ENCODE data around the gene SLC41A1.

The SLC41A1 gene

GRCh38 chr1:205852969-205853368 lies 40.0 kb upstream of the SLC41A1 start:
- Histone ChIP-seq H3K79me1 (ENCODE audit: low read length) (no peaks in the 10 kb centered on the region), H4K5ac (ENCODE audit: low read length) (no peak overlapping the region), H3K4ac (ENCODE audit: low read depth, low read length) (no peak overlapping the region)

DNA sequence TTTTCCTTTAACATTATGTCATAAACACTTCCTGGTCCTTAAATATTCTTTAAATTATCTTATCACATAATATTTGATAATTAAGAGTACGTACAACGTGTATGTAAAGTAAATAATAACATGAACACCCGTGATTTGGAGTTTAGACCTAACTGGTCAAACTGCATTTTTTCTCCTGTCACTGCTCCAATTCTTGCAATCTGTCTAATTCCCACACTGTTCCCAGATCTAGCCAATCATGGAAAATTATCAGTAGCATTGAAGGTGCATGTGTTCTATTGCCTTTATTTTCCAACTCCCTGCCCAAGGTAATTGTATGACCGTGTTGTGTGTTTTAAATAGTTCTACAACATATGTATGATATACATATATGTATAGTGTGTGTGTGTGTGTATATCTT lies 39.0 kb upstream of the SLC41A1 start:
- no peak for DNase-seq
- Histone ChIP-seq H3K79me1 (ENCODE audit: low read length) (no peaks in the 10 kb centered on the region), H2BK5ac (ENCODE audit: low read length) (no peak overlapping the region), H3K23ac (ENCODE audit: low read length) (no peak overlapping the region), H2BK15ac (replicated peaks; ENCODE audit: low read depth) (no peak overlapping the region), H3K56ac (ENCODE audit: low read length) (no peak overlapping the region), H2AK5ac (ENCODE audit: low read length) (no peak overlapping the region), H3K4ac (ENCODE audit: low read depth, low read length) (no peak overlapping the region), H4K5ac (ENCODE audit: low read length) (no peak overlapping the region), H3K4me2 (ENCODE audit: low read length) (no peak overlapping the region), H3K9ac (ENCODE audit: low read length) (no peak overlapping the region), H3K4me3 (ENCODE audit: low read length) (no peak overlapping the region), H3K18ac (ENCODE audit: low read length) (no peak overlapping the region), H3K4me1 (ENCODE audit: control insufficient read depth, low read depth, low read length) (no peaks in the 10 kb centered on the region), H3K36me3 (ENCODE audit: control insufficient read depth, insufficient read depth, low read length) (no peaks in the 10 kb centered on the region), H3K79me2 (ENCODE audit: control insufficient read depth, insufficient read depth, low read length) (no peaks in the 10 kb centered on the region), H2BK120ac (ENCODE audit: low read depth, low read length) (no peak overlapping the region), H4K8ac (ENCODE audit: low read depth, low read length) (no peak overlapping the region), H3K27me3 (ENCODE audit: insufficient read depth, low read length, poor library complexity) (no peaks in the 10 kb centered on the region), H3K27ac (ENCODE audit: low read depth, low read length) (no peak overlapping the region)
- no CpG with 5 or more reads among the region's 4 CpGs for WGBS (ENCODE audit: extremely low coverage, insufficient coverage, low lambda C conversion rate)

More at GRCh38 chr1:205852969-205853368, 40.0 kb upstream of the SLC41A1 start:
- no peak overlapping the region for H3K27ac ChIP-seq (ENCODE audit: low read depth, low read length)
- H3K36me3 ChIP-seq (ENCODE audit: control insufficient read depth, insufficient read depth, low read length): no peaks in the 10 kb centered on the region
- no peak overlapping the region for H3K23ac ChIP-seq (ENCODE audit: low read length)
- H3K56ac ChIP-seq (ENCODE audit: low read length): no peak overlapping the region
- H2BK15ac ChIP-seq (replicated peaks; ENCODE audit: low read depth): no peak overlapping the region
- no peak overlapping the region for H2BK120ac ChIP-seq (ENCODE audit: low read depth, low read length)
- no peak overlapping the region for H3K4me3 ChIP-seq (ENCODE audit: low read length)
- no peaks in the 10 kb centered on the region for H3K27me3 ChIP-seq (ENCODE audit: insufficient read depth, low read length, poor library complexity)
- no peak overlapping the region for H4K8ac ChIP-seq (ENCODE audit: low read depth, low read length)
- no peak overlapping the region for H3K4me2 ChIP-seq (ENCODE audit: low read length)
- DNase-seq: no peak
- no peak overlapping the region for H2AK5ac ChIP-seq (ENCODE audit: low read length)
- H3K18ac ChIP-seq (ENCODE audit: low read length): no peak overlapping the region
- no peaks in the 10 kb centered on the region for H3K4me1 ChIP-seq (ENCODE audit: control insufficient read depth, low read depth, low read length)
- no peak overlapping the region for H3K9ac ChIP-seq (ENCODE audit: low read length)
- no peak overlapping the region for H2BK5ac ChIP-seq (ENCODE audit: low read length)
- no peaks in the 10 kb centered on the region for H3K79me2 ChIP-seq (ENCODE audit: control insufficient read depth, insufficient read depth, low read length)

DNA sequence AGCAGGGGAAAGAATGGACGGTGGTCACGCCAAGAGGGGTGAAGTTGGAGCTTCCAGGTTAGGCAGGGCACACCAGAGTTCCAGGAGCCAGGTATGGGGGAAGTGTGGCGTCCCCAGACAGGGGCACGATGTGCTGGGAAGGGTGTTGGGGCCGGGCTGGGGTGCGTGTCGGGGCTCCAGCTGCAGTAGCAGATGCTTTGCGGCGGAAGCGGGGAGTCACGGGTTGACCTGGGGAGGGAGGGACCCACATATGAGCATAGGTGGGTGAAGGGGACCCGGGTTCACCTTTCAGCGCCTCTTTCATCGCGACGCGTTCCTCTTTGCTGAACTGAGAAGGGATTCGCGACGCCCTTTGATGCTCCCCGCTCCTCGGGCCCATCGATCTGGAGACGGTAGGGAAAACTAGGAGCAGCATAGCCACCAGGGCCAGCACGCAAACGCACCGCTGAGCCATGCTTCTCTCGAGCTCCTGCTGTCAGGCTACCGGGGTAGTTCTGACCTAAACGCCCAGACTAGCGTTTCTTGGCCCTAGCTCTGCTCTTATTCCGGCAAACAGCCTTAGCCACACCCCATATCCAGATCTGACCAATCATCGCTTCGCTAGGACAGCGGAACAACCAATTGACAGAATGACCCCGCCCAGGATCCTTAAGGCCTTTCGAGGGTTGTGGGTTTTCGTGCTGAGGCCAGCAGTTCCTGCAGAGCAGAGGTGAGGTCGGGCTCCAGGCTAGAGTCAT lies 36.8 kb upstream of the SLC41A1 start, which contains the start of gene PM20D1:
TSS of gene PM20D1 (minus strand) at position 514 of the 737 bp plus-strand sequence. CDS start at position 454, 60 bp downstream.
- WGBS (ENCODE audit: extremely low coverage, insufficient coverage, low lambda C conversion rate): no CpG with 5 or more reads among the region's 39 CpGs
- no peaks in the 10 kb centered on the region for H3K27me3 ChIP-seq (ENCODE audit: insufficient read depth, low read length, poor library complexity)
- no peak within 1 kb of the TSS for H2BK15ac ChIP-seq (replicated peaks; ENCODE audit: low read depth)
- H3K4ac ChIP-seq (ENCODE audit: low read depth, low read length): no peak within 1 kb of the TSS
- H3K27ac ChIP-seq (ENCODE audit: low read depth, low read length): no peak within 1 kb of the TSS
- no peak within 1 kb of the TSS for H2BK120ac ChIP-seq (ENCODE audit: low read depth, low read length)
- no peak within 1 kb of the TSS for H2AK5ac ChIP-seq (ENCODE audit: low read length)
- no peak within 1 kb of the TSS for H4K8ac ChIP-seq (ENCODE audit: low read depth, low read length)
- no peak within 1 kb of the TSS for H3K23ac ChIP-seq (ENCODE audit: low read length)
- no peaks in the 10 kb centered on the region for H3K79me2 ChIP-seq (ENCODE audit: control insufficient read depth, insufficient read depth, low read length)
- no peak within 1 kb of the TSS for H4K5ac ChIP-seq (ENCODE audit: low read length)
- DNase-seq: peak; percentile 46
- H3K36me3 ChIP-seq (ENCODE audit: control insufficient read depth, insufficient read depth, low read length): no peaks in the 10 kb centered on the region
- no peak within 1 kb of the TSS for H3K4me2 ChIP-seq (ENCODE audit: low read length)
- no peaks in the 10 kb centered on the region for H3K4me1 ChIP-seq (ENCODE audit: control insufficient read depth, low read depth, low read length)
- no peak within 1 kb of the TSS for H3K9ac ChIP-seq (ENCODE audit: low read length)
- no peak within 1 kb of the TSS for H3K18ac ChIP-seq (ENCODE audit: low read length)
- no peak within 1 kb of the TSS for H3K56ac ChIP-seq (ENCODE audit: low read length)
- H3K4me3 ChIP-seq (ENCODE audit: low read length): no peak within 1 kb of the TSS
- H2BK5ac ChIP-seq (ENCODE audit: low read length): no peak within 1 kb of the TSS
- no peaks in the 10 kb centered on the region for H3K79me1 ChIP-seq (ENCODE audit: low read length)

- Histone ChIP-seq H2BK5ac (ENCODE audit: low read length) (no peak overlapping the region), H3K4ac (ENCODE audit: low read depth, low read length) (no peak overlapping the region), H2BK15ac (replicated peaks; ENCODE audit: low read depth) (no peak overlapping the region), H3K79me1 (ENCODE audit: low read length) (no peaks in the 10 kb centered on the region), H3K23ac (ENCODE audit: low read length) (no peak overlapping the region), H4K8ac (ENCODE audit: low read depth, low read length) (no peak overlapping the region), H3K4me3 (ENCODE audit: low read length) (no peak overlapping the region), H3K56ac (ENCODE audit: low read length) (no peak overlapping the region), H3K18ac (ENCODE audit: low read length) (no peak overlapping the region), H3K27me3 (ENCODE audit: insufficient read depth, low read length, poor library complexity) (no peaks in the 10 kb centered on the region), H4K5ac (ENCODE audit: low read length) (no peak overlapping the region), H3K4me2 (ENCODE audit: low read length) (no peak overlapping the region), H2AK5ac (ENCODE audit: low read length) (no peak overlapping the region), H3K9ac (ENCODE audit: low read length) (no peak overlapping the region), H3K79me2 (ENCODE audit: control insufficient read depth, insufficient read depth, low read length) (no peaks in the 10 kb centered on the region), H3K36me3 (ENCODE audit: control insufficient read depth, insufficient read depth, low read length) (no peaks in the 10 kb centered on the region), H3K4me1 (ENCODE audit: control insufficient read depth, low read depth, low read length) (peaks cover 7% of the 10 kb centered on the region), H2BK120ac (ENCODE audit: low read depth, low read length) (no peak overlapping the region), H3K27ac (ENCODE audit: low read depth, low read length) (no peak overlapping the region)
- DNase-seq: peak; percentile 12
- WGBS (ENCODE audit: extremely low coverage, insufficient coverage, low lambda C conversion rate): no CpG with 5 or more reads among the region's 3 CpGs
Observed at GRCh38 chr1:205843036-205843859, 30.2 kb upstream of the SLC41A1 start.

DNA sequence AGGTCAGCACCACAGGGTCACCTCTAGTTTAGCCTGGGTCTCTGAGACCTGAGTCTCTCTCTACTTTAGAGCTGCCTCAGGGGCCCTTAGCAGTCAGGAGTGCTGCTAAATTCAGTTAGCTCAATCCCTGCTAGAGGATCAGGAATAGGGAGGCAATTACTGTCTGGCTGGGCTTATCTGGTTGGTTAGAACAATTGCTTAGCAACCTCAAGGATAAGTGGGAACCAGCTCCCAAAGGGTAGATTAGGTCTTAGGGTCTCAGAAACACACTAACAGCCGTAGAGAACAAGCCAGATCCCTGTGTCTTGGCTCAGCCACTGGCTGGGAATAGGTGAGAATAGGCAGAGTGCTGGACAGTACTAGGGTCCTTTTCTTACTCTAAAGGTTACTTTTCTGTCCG lies 29.2 kb upstream of the SLC41A1 start:
- H3K23ac ChIP-seq (ENCODE audit: low read length): no peak overlapping the region
- no peaks in the 10 kb centered on the region for H3K79me1 ChIP-seq (ENCODE audit: low read length)
- no peak overlapping the region for H3K4me3 ChIP-seq (ENCODE audit: low read length)
- no peak overlapping the region for H2BK15ac ChIP-seq (replicated peaks; ENCODE audit: low read depth)
- H4K5ac ChIP-seq (ENCODE audit: low read length): no peak overlapping the region
- no peak overlapping the region for H3K27ac ChIP-seq (ENCODE audit: low read depth, low read length)
- no peak overlapping the region for H2BK120ac ChIP-seq (ENCODE audit: low read depth, low read length)
- H2AK5ac ChIP-seq (ENCODE audit: low read length): no peak overlapping the region
- H3K79me2 ChIP-seq (ENCODE audit: control insufficient read depth, insufficient read depth, low read length): no peaks in the 10 kb centered on the region
- H3K18ac ChIP-seq (ENCODE audit: low read length): no peak overlapping the region
- H2BK5ac ChIP-seq (ENCODE audit: low read length): no peak overlapping the region
- H4K8ac ChIP-seq (ENCODE audit: low read depth, low read length): no peak overlapping the region
- peak; percentile 30 for DNase-seq
- no peaks in the 10 kb centered on the region for H3K36me3 ChIP-seq (ENCODE audit: control insufficient read depth, insufficient read depth, low read length)
- H3K9ac ChIP-seq (ENCODE audit: low read length): no peak overlapping the region
- no peaks in the 10 kb centered on the region for H3K27me3 ChIP-seq (ENCODE audit: insufficient read depth, low read length, poor library complexity)
- WGBS (ENCODE audit: extremely low coverage, insufficient coverage, low lambda C conversion rate): no CpG with 5 or more reads among the region's 2 CpGs
- peaks cover 7% of the 10 kb centered on the region for H3K4me1 ChIP-seq (ENCODE audit: control insufficient read depth, low read depth, low read length)
- H3K4ac ChIP-seq (ENCODE audit: low read depth, low read length): no peak overlapping the region
- H3K4me2 ChIP-seq (ENCODE audit: low read length): no peak overlapping the region
- no peak overlapping the region for H3K56ac ChIP-seq (ENCODE audit: low read length)
